Measurements from ENCODE around the gene PFDN6.

Gene PFDN6

GRCh38 chr6:33329058-33329457 is 39.7 kb downstream of the PFDN6 start:
- no peak for TF ChIP-seq CTCF (IDR thresholded peaks at IDR 0.05; ENCODE audit: low read depth, low read length)
- H3K4me3 ChIP-seq (replicated peaks in 1 of 2; ENCODE audit: low read depth in 2 of 2, low read length in 2 of 2): no peak overlapping the region
- peak in 1 of 2 donors; percentile 4 for DNase-seq (ENCODE audit: low read depth in 2 of 2)

GRCh38 chr6:33330736-33331135 is 41.3 kb downstream of the PFDN6 start:
- no peak for TF ChIP-seq CTCF (IDR thresholded peaks at IDR 0.05; ENCODE audit: low read depth, low read length)
- DNase-seq (ENCODE audit: low read depth in 2 of 2): no peak
- no peak overlapping the region for H3K4me3 ChIP-seq (replicated peaks in 1 of 2; ENCODE audit: low read depth in 2 of 2, low read length in 2 of 2)

GRCh38 chr6:33333666-33334065 is 44.3 kb downstream of the PFDN6 start:
- DNase-seq (ENCODE audit: low read depth in 2 of 2): no peak
- no peak for TF ChIP-seq CTCF (IDR thresholded peaks at IDR 0.05; ENCODE audit: low read depth, low read length)
- H3K4me3 ChIP-seq (replicated peaks in 1 of 2; ENCODE audit: low read depth in 2 of 2, low read length in 2 of 2): no peak overlapping the region

GRCh38 chr6:33335916-33336315 is 46.5 kb downstream of the PFDN6 start:
- no peak for DNase-seq (ENCODE audit: low read depth in 2 of 2)
- TF ChIP-seq CTCF (IDR thresholded peaks at IDR 0.05; ENCODE audit: low read depth, low read length): no peak
- H3K4me3 ChIP-seq (replicated peaks in 1 of 2; ENCODE audit: low read depth in 2 of 2, low read length in 2 of 2): no peak overlapping the region

GRCh38 chr6:33336495-33336894 is 47.1 kb downstream of the PFDN6 start:
- DNase-seq (ENCODE audit: low read depth in 2 of 2): no peak
- H3K4me3 ChIP-seq (replicated peaks in 1 of 2; ENCODE audit: low read depth in 2 of 2, low read length in 2 of 2): no peak overlapping the region
- no peak for TF ChIP-seq CTCF (IDR thresholded peaks at IDR 0.05; ENCODE audit: low read depth, low read length)

- DNase-seq (ENCODE audit: low read depth in 2 of 2): no peak
- H3K4me3 ChIP-seq (replicated peaks in 1 of 2; ENCODE audit: low read depth in 2 of 2, low read length in 2 of 2): no peak overlapping the region
- TF ChIP-seq CTCF (IDR thresholded peaks at IDR 0.05; ENCODE audit: low read depth, low read length): no peak
Measured at GRCh38 chr6:33339193-33339592, 49.8 kb downstream of the PFDN6 start.
